CD4-positive, alpha-beta T cell treated with Interleukin-6 for 4 hours (primary cell): ENCODE results near the gene MACROD2.
"Not testable (repeated sequence)": the region's sequence is repeated elsewhere in the genome, so short reads cannot be mapped to it uniquely, and the experiment has no call there.

Source experiments
- DNase-seq: peaks from one replicate; pipeline ENCODE4 v3.0.0-alpha.2; 2020; ENCODE audit warnings: mixed read lengths

The MACROD2 gene

GRCh38 chr20:14418376-14418775 lies 423.1 kb downstream of the MACROD2 start:
- DNase-seq, result no peak

GRCh38 chr20:14422892-14423291 lies 427.6 kb downstream of the MACROD2 start:
- no peak for DNase-seq

GRCh38 chr20:14431568-14431967 lies 436.3 kb downstream of the MACROD2 start:
- DNase-seq, result no peak

GRCh38 chr20:14432085-14432484 lies 436.8 kb downstream of the MACROD2 start:
- DNase-seq, result no peak

- DNase-seq, result no peak
These were observed 437.3 kb downstream of the MACROD2 start for GRCh38 chr20:14432597-14432996.

GRCh38 chr20:14434384-14435136 lies 439.2 kb downstream of the MACROD2 start:
- DNase-seq, result no peak

GRCh38 chr20:14441201-14441600 lies 445.9 kb downstream of the MACROD2 start:
- DNase-seq, result no peak

- DNase-seq, result no peak
These were observed 448.8 kb downstream of the MACROD2 start for GRCh38 chr20:14444106-14444505.

- DNase-seq, result no peak
These were observed 450.0 kb downstream of the MACROD2 start for GRCh38 chr20:14445310-14445709.

- DNase-seq, result no peak
These were observed 450.6 kb downstream of the MACROD2 start for GRCh38 chr20:14445902-14446301.

- no peak for DNase-seq
These were observed 451.1 kb downstream of the MACROD2 start for GRCh38 chr20:14446446-14446845.

GRCh38 chr20:14449323-14449722 lies 454.0 kb downstream of the MACROD2 start:
- no peak for DNase-seq

- no peak for DNase-seq
These were observed 454.9 kb downstream of the MACROD2 start for GRCh38 chr20:14450256-14450655.

GRCh38 chr20:14451458-14451857 lies 456.1 kb downstream of the MACROD2 start:
- DNase-seq, result no peak

GRCh38 chr20:14453259-14453658 lies 457.9 kb downstream of the MACROD2 start:
- no peak for DNase-seq

- no peak for DNase-seq
These were observed 459.0 kb downstream of the MACROD2 start for GRCh38 chr20:14454296-14454695.

GRCh38 chr20:14467104-14467827 lies 471.9 kb downstream of the MACROD2 start:
- not testable (repeated sequence) for DNase-seq

GRCh38 chr20:14470231-14470899 lies 475.0 kb downstream of the MACROD2 start:
- DNase-seq, result no peak

GRCh38 chr20:14470977-14471661 lies 475.8 kb downstream of the MACROD2 start:
- no peak for DNase-seq

- no peak for DNase-seq
These were observed 481.8 kb downstream of the MACROD2 start for GRCh38 chr20:14477125-14477524.

GRCh38 chr20:14478126-14478525 lies 482.8 kb downstream of the MACROD2 start:
- no peak for DNase-seq

GRCh38 chr20:14481863-14482262 lies 486.5 kb downstream of the MACROD2 start:
- DNase-seq, result no peak

GRCh38 chr20:14488212-14488611 lies 492.9 kb downstream of the MACROD2 start:
- DNase-seq, result no peak
